HCEC 1CT (cell line): ENCODE data around the gene DCAKD.
"Not testable (repeated sequence)": the region's sequence is repeated elsewhere in the genome, so short reads cannot be mapped to it uniquely, and the experiment has no call there.

ENCODE experiments used
- DNase-seq: peaks from one replicate; pipeline ENCODE4 v3.0.0-alpha.2; 2017

Gene DCAKD

DNA sequence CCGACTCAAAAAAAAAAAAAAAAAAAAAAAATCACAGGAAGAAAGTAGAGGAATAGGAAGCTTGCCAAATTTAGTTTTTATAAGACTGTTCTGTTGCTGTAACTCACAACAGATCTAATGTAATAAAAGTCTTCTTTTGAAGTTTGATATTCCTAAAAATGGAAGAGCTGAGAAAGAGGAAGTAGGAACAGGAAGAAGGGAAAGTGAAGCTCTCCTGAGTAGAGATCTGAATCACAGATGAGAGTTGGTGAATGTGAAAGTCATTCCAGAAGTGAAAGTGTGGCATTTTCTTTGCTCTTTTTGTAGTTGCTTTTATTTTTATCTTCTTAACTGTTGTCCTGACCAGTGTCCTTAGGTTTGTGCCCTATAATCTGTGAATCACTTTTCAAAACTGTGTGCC is 11.8 kb upstream of the DCAKD start:
- no peak for DNase-seq

DNA sequence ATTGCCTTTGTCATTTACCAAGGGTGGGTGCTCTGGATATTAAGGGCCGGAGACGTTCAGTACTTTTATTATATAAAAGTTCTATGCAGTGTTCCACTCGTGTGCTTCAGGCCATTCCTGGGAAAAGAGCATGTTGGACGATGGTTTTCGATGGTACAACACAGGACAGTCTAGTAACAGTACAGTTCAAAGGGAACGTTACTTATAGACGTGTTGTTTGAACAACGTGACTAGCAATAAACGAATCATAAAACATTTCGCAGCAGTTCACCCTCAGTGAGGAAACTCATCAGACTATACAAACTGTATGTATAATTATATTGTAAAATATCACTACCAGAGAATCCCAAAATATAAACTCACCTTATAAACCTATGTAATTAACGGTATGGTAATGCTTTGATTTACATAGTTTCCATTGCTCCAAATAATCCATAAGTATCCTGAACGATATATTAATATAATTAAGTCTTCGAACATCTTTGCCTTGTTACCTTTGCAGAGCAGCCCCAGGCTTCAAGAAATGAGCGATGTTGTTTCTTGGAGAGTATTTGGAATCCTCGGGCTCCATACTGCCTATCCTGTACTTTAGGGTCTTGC is 10.3 kb upstream of the DCAKD start:
- DNase-seq = no peak

DNA sequence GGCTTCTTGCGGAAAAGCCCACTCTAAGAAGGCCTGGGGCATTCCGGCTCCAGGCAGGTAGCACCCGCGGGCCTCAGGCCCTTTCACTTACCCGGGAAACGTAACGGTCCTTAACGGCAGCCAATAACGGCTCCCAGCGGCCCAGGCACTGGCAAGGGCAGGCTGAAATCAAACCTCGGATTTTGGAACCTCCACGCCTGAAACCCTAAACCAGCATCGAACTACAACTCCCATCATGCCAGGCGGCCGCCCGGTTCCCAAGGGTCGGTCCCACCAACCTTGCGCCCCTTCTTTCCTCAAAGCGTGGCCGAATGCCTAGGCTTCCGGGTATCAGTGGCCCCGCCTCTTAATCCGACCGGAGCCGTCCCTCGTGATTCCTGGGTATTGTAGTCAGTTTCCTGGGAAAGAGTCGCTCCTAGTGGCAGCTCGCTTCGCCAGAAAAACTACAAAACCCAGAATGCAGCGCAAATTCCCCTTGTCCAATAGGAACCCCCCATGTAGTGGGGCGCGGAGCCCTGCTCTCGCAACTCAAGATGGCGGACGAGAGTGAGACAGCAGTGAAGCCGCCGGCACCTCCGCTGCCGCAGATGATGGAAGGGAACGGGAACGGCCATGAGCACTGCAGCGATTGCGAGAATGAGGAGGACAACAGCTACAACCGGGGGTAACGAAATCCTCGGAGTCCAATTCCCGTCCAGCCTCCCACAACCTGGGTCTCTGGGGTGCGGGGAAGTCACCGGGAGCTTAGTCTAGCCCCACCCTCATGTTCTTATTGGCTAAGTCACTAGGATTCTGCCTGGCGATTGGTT is 9.6 kb upstream of the DCAKD start, which contains the start of gene NMT1:
Gene NMT1 (plus strand): TSS at position 521 of the 809 bp plus-strand sequence. CDS start 13 bp downstream, at position 534.
- DNase-seq = peak; percentile 100

DNA sequence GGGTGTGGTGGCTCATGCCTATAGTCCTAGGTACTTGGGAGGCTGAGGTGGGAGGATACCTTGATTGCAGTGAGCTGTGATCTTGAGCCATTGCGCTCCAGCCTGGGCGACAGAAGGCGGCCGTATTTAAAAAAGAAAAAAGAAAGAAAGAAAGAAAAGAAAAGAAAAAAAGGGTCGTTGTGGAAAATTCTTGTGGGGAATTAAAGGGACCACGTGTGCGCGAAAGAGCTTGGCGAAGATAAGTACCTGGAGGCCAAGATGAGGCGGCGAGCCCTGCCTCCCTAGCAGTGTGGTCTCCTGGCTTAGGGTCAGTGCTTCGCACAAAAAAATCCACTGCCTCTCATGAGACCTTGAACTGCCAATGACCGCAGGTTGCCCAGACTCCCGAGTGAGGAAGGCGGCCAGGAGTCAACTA is 9.0 kb upstream of the DCAKD start:
- DNase-seq = no peak

DNA sequence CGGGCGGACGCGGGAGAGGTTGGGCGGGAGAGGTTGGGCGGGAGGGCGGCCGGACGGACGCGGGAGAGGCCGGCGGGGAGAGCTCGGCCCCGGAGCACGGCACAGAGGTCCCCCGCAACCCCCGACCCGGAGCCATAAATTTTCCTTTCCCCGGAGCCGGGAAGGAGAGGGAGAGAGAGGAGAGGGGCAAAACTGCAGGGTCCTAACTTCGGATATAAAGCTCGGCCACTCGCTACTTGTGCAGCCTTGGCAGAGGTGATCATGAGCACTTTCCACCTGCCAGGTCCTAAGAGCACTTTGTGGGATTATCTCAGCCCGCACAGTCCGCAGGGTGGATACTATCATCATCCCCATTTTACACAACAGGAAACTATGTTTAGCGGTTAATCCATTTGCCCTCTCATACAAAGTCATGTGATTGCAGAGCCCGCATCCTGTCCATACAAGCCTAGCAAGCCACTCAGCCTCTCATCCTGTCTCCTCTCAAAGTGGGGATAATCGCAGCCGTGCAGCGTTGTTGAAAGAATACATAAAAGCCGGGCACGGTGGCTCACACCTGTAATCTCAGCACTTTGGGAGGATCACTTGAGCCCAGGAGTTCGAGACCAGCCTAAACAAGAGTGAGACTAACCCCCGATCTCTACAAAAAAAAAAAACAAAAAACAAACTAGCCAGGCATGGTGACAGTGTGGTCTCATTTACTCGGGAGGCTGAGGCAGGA is 780 bp upstream of the DCAKD start:
- DNase-seq = peak; percentile 54

DNA sequence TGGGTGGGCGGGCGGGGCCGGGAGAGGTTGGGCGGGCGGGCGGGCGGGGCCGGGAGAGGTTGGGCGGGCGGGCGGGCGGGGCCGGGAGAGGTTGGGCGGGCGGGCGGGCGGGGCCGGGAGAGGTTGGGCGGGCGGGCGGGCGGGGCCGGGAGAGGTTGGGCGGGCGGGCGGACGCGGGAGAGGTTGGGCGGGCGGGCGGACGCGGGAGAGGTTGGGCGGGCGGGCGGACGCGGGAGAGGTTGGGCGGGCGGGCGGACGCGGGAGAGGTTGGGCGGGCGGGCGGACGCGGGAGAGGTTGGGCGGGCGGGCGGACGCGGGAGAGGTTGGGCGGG is 254 bp upstream of the DCAKD start:
- not testable (repeated sequence) for DNase-seq

DNA sequence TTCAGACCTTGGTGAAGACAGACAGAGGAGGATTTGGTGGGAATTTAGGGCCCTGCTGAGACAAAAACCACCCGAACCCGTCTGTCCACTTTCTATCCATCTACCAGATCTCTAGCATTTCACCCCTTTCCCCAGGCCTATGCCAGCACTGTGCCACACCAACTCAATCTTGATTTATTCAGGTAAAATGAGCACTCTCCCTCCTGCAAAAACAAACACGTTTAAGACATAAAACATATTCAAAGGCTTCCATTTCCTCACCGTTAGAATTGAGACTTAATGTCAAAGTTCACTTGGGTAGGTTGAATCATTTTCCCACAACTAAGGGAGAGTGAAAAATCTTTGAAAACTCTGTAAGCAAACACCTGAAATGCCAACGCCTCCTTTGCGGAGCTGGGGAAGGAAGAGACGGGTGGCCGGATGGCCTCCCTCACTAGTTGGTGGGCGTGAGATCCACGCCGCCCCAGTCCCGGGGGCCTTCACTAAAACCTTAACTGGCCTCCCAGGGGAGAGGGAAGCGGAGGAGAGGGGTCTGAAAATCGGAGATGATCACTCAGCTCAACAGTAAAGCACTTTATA is 862 bp downstream of the DCAKD start:
- DNase-seq = peak; percentile 20

DNA sequence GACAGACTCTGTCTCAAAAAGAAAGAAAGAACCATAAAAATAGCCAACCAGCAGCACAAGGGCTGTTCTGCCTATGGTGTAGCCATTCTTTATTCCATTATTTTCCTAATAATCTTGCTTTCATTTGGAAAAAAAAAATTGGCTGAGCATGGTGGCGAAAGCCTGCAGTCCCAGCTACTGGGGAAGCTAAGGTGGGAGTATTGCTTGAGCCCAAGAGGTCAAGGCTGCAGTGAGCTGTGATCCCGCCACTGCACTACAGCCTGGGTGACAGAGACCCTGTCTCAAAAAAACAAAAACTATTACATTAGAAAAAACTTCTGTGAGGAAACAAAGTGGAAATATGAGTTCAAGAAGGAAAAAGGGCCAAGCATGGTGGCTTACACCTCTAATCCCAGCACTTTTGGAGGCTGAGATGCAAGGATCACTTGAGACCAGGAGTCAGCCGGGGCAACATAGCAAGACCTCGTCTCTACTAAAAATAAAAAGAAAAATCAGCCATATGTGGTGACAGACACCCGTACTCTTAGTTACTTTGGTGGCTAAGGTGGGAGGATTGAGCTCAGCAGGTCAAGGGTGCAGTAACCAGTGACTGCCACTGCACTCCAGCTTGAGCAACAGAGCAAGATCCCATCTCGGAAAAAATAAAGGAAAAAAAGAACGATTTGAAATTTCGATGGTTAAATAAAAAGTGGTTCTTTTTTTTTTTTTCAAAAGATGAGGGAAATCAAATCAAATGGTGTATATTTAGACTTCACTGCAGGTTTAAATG is 2.5 kb downstream of the DCAKD start:
- DNase-seq = no peak

DNA sequence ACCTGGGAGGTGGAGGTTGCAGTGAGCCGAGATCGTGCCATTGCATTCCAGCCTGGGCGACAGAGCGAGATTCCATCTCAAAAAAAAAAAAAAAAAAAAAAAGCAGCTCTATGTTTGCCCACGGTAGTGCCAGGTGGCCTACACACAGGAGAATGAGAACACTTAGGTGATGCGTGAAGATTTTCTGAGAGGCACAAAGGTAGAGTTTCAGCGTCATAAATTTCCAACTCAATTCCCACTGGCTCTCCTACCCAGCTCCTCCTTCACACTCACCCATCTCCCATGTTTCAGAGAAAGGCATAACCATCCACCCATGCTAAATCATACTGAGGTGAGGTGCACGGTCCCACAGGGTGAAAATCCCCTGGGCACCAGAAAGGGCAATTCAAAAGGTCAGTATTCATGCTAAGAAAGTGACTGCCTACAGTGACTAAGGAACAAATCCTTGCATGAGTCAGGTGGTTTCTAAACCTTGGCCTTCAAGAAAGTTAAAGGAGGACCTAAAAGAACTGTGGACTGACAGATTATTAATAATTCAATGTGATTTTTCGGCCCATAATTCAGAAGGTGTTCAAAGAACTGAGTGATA is 4.8 kb downstream of the DCAKD start:
- peak; percentile 44 for DNase-seq

DNA sequence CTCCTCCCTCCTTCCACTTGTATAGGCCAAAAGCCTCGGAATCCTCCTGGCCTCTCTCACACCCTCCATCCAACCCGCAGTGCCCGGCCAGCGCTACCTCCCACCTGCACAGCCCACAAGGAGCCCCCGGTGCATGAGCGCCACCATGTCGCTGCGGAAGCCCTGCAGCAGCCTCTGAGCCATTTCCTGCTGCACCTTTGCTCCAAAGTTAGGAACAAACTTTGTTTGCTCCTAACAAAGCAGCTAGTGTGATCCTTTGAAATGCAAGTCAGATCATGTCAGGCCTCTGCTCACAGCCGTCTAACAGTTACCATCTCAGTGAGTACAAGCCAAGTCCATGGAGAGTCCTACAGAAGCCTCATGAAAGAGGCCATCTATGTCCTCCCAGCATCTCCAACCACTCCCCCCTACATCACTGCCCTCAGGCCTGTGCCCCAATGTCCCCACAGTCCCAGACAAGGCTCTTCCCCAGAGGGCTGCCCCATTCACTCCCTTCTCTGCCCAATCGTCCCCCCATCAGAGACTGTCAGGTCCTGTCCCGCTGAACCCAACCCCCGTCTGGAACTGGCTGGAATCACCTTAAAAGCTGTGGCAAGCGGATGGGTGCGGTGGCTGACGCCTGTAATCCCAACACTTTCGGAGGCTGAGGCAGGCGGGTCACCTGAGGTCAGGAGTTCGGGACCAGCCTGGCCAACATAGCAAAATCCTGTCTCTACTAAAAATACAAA is 7.5 kb downstream of the DCAKD start:
- DNase-seq = no peak

DNA sequence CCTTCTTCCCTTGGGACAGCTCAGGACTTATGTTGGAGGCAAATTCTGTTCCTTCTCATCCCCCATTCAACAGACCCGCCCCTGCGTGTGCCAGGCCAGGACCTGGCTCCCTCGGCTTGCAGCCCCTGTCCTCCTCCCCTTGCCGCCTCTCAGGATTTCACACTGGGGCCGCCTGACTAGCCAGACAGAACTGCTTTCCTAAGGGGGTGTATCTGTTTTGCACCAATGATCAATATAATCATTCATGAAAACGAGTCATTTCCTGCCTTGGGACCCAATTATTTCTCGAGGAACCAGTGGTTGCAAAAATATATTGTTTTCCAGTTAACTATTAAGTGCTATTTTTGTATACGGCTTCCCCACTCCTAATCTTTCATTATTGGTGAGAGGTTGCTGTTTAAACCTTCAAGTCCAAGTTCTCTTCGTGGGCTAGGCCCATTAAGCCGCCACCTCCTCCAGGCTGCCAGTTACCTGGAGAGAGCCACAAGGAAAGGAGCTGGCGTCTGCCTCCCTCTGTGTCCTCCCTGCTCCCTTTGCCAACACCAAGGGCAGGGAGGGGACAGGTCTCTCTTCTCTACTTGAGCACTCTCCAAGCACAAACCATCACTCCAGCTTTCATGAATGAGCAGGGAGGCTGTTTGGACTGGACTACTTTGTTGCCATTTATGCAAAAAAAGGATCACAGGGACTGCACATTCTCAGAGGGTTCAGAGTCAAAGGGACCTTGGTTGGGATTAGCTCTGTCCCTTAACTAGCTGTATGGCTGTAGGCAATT is 8.9 kb downstream of the DCAKD start:
- DNase-seq = no peak

DNA sequence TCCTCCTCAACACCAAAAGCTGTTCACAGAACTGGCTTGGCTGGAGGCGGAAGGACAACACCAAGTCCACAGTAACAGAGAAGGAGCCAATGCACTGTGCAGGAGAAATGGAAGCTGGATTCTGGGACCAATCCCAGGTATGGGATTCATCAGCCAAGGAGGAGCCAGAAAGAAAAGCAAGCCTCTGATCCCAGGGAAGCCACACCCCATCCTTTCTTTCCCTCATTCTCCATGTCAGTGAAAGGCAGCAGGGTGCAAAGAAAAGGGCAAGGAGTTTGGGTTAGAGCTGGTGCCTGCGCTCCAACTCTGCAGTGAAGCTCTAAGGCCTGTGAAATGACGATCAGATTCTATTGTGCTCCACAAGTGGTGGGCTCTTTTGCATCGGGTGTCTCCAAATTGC is 11.0 kb downstream of the DCAKD start:
- DNase-seq = no peak

DNA sequence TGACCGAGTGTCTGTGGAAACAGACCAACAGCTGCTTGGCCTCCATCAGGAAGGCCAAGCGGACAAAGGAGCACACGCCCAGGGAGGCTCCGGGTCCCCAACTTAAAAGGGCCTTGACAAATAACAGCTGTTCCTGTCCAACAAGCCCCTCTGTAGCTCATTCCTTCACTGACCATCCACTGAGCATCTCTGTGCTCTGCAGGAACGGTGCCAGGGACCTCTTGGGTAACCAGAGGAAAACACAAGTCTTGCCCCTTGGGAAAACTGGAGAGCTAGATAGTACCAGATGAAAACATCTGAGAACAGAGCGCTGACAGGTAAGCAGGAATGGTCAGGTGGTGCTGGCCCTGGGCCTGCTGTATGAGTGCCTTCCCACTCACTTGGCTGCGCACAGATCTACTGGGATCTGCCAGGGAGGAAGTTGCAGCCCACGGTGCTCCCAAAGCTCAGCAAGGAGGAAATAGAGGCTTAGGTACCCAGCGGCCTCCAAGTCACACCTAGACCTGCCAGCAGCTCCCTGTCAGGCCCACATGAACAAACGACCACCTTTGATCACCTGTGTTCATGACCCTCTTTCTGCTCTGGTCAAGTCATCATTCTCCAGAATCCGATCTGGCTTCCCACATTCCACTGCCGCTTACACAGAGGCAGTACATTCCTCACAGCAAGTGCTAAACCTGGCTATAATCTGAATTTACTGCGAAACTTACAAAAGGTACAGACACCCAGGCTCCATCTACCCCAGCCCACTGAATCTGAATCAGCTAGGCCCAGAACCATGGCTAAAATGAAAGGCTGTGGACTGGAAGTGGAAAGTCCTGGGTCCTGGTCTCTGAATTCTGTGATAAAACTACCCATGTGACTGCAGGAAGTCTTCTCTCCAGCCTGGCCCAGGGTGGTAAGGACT is 12.5 kb downstream of the DCAKD start:
- DNase-seq = no peak

DNA sequence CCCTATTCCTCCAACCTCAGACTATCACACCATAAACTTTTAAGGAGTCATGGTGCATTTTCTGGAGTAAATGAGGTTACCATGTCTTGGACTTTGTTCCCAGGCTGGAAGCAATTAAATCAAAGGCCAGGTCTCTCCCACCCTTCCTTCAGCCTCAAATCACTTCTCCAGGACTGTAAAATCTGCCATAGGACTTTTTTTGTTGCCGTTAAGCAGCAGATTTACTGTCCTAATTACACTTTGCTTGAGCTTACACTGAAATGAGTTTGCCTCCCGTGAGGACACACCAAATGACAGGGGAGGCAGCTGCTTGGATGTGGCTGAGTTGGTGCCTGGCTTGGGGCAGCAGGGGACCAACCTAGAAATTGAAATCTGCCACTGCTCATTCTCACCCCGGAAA is 14.7 kb downstream of the DCAKD start:
- DNase-seq = no peak

DNA sequence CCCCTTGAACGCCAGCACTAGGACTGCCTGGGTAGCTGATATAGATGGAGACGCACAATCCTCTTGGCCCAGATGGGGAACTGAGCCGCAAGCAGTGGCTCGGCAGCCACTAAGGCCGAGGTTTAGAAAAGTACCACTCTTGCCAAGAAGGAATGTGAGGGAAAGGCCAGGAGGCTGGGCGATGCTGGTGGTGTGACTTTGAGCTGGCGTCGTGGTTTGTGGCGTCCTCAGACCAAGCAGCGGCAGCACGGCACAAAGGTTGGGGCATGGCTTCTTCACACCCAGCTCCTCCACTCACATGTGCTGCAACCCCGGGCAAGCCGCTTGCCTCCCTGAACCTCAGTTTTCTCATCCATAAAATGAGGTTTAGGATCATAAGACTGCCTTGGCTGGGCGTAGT is 15.6 kb downstream of the DCAKD start:
- DNase-seq = no peak

DNA sequence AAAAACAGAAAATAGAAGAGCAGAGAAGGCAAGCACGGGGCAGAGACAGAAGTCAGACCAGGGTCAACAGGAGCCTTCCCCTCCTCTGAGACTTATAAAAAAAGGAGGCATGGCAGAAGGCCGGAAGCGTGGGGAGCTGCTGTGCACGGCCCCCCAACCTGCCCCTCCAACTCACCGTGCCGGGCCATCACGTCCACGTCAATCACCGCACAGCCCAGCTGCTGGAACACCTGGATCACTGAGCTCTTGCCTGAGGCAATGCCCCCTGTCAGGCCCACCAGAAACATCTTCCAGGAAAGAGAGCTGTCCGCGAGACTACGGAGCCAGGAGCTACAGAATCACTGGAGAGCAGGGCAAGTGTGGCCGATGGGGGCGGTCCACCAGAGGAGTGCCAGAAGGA is 16.8 kb downstream of the DCAKD start:
- no peak for DNase-seq

DNA sequence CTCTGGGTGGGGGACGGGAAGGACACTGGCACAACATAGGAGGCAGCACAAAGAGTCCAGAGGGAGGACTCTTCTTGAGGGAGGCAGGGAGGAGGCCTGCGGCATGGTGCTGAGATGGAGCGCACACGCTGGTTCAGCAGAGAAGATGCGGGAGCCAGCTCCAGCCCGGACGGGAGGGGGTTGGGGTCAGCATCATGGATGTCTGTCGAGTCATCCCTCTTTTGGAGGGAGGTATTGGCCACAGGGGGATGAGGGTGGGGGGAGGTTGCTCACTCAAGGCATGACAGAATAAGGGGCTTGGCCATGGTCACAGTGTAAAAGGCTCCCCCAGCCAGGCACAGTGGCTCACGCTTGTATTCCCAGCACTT is 19.3 kb downstream of the DCAKD start:
- no peak for DNase-seq

DNA sequence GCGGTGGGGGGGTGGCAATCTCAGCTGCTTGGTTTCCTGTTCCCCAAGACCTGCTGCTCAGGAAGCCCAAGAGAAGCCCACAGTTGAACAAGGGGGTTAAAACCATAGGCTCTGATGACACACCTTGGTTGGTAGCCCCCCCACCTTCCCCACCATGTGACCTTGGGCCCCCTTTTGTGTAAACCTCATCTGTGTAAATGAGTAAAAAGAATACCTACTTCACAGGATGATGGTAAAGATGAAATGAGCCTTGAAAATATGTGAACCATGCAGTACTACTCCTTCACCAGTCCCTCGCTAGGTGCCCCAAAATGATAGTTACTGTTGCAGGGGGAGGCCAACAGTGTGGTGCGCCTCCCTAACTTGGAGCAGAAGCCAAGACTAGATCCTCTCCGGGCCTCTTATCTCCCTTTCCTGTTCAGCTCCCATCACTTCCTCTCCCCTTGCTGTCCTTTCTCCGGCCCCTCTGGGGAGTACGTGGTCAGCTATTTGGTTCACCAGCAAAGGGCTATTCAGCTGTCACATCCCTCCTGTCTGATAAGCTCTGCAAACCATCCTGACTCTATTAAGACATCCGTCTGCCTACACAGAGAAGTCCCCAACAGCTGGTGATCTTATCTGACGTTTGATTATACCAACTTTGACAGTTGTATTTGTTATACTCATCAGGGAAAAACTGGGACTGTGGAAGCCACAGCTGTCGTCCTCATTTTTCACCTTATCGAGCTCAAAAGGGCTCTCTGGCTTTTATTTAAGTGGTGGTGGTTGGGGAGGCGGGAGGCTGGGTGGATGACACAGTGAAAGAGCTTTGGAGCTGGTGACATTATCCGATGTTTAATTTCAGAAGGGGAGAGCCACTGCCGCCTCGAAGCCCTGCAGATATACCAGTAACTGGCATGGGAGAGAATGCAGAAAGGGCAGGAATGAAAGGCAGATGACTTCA is 19.9 kb downstream of the DCAKD start:
- DNase-seq = no peak

DNA sequence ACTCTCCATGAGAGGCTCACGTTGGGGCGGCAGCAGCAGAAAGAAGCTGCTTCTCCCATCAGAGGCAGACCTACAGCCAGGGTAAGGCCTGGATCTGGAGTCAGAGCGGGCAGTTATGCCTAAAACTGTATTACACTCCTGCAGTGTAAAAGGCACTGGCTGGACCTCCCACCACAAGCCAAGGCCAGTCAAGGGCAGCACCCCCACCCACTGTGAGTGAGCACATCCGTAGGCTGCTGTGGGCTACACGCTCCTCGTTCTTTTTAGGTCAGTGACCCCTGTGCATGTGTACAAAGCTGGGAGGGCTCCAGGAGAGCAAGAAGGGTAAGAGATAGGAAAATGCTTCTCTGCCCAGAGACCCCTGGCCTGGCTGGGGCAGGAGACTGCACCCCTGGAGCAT is 20.7 kb downstream of the DCAKD start:
- no peak for DNase-seq
